HAP-1 (cell line): ENCODE data around the gene MAP2K4.
"Not testable (repeated sequence)": the region's sequence is repeated elsewhere in the genome, so short reads cannot be mapped to it uniquely, and the experiment has no call there.

Source experiments
- DNase-seq, 2 experiments: peaks; one replicate each; pipeline ENCODE4 v3.0.0-alpha.2; 2016 to 2020; ENCODE audit warnings: low spot score in 2 of 2
- H3K27me3 ChIP-seq: fragments of 250-450 bp; sonication (Bioruptor Pico); 2 replicates; pipeline ENCODE4 v1.5.1; 2020; ENCODE audit warnings: low read depth, mild to moderate bottlenecking, moderate library complexity
- H3K36me3 ChIP-seq: fragments of 250-450 bp; sonication (Bioruptor Pico); replicated peaks from 2 replicates; pipeline ENCODE4 v1.5.1; 2020; ENCODE audit warnings: mild to moderate bottlenecking
- H3K4me1 ChIP-seq: fragments of 250-450 bp; sonication (Bioruptor Pico); 2 replicates; pipeline ENCODE4 v1.5.1; 2020; ENCODE audit warnings: mild to moderate bottlenecking
- H3K4me3 ChIP-seq: fragments of 250-450 bp; sonication (Bioruptor Pico); 2 replicates; pipeline ENCODE4 v1.5.1; 2020; ENCODE audit warnings: mild to moderate bottlenecking, moderate library complexity
- H3K9me3 ChIP-seq: fragments of 250-450 bp; sonication (Bioruptor Pico); 2 replicates; pipeline ENCODE4 v1.5.1; 2020; ENCODE audit warnings: mild to moderate bottlenecking, moderate library complexity
- in situ Hi-C: fragments of 300-500 bp; cut with MboI; formaldehyde crosslinking; loops from 3 replicates; pipeline ENCODE4 v1.14.3; 2020; ENCODE audit warnings: low sequenced_read_pairs, inconsistent platforms, mixed read lengths

MAP2K4 gene

DNA sequence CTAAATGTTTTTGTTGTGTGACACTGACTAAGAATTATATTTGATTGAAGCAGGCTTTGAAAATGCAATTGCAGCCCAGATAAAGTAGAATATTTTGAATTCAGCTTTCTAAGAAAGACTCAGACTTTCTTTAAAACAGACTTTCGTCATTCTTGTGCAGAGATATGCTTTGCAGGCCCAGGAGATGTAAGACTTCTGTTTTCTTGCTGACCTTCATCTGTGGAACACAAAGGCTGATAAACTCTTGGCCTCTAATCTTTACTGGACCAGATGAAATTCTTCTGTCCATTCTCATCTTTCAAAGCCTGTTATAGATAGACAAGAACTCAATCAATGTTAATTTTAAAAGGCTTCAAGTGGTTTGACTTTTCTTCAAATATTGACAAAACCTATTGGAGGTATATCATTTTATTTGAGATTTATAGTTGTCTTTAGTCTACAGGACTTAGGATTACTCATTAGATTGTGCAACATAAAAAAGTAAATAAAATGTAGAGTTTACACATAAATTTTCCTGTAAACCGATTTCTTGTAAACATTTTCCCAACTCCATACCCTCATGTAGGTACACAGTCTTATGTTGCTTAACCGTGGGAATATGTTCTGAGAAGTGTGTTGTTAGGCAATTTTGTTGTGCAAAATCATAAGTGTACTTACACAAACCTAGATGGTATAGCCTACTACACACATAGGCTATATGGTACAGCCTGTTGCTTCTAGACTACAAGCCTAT is 94.2 kb downstream of the MAP2K4 start:
- no peaks in the 10 kb centered on the region for H3K27me3 ChIP-seq
- no peak overlapping the region for H3K4me3 ChIP-seq
- H3K9me3 ChIP-seq: no peaks in the 10 kb centered on the region
- in situ Hi-C loops: no loop called here
- DNase-seq: no peak
- no peaks in the 10 kb centered on the region for H3K4me1 ChIP-seq
- peaks cover 24% of the 10 kb centered on the region for H3K36me3 ChIP-seq

DNA sequence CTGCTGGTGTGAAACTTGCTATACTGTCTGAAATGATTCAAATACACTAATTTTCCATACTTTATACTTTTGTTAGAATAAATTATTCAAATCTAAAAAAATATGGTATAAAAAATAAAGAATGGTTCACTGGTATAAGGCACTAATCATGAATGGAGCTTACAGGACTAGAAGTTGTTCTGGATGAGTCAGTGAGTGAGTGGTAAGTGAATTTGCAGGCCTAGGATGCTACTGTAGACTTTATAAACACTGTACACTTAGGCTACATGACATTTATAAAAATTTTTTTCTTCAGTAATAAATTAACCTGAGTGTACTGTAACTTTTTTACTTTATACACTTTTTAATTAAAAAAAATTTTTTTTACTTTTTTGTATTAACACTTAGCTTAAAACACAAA is 95.5 kb downstream of the MAP2K4 start:
- DNase-seq: no peak
- Histone ChIP-seq H3K4me3 (no peak overlapping the region), H3K27me3 (no peaks in the 10 kb centered on the region), H3K36me3 (peaks cover 24% of the 10 kb centered on the region), H3K4me1 (no peaks in the 10 kb centered on the region; the same call in 1 of the 2 replicates), H3K9me3 (no peaks in the 10 kb centered on the region)
- in situ Hi-C loops: no loop called here

DNA sequence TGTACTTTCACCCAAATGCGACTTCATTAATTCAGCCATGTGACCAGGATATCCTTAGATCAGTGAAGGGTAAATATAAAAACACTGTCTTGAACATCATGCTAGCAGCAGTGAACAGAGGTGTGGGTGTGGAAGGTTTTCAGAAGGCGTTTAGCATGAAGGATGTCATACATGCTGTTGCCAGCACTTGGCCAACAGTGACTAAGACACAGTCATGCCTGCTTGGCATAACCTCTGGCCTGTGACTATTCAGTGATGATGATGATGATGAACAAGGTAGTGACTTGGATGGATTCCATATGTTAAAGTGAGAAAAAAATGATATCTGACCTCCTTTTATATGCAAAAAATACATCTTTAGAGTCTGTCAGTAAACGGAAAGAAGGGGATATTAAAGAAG is 97.9 kb downstream of the MAP2K4 start:
- in situ Hi-C loops: no loop called here
- Histone ChIP-seq H3K27me3 (no peaks in the 10 kb centered on the region), H3K4me3 (no peak overlapping the region), H3K9me3 (no peaks in the 10 kb centered on the region), H3K36me3 (peaks cover 16% of the 10 kb centered on the region), H3K4me1 (no peaks in the 10 kb centered on the region; the same call in 1 of the 2 replicates)
- no peak for DNase-seq

DNA sequence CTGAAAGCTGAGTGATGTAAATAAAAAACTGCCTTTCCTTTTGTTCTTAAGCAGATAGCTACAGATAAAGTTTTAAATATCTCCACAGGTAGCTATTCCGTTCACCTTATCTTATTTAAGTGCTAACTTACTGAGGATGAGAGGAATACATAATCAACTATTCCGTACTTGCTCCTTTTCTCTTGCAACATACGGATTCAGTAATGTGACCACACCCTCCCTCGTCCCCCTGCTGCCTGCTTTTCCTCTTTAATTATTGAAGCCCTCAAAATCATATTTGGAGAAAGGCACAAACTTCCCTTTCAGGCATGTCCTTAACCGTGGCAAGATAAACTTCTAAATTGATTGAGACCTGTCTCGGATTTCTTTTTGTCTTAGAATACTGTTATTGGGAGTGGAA is 101.4 kb downstream of the MAP2K4 start:
- H3K4me1 ChIP-seq: no peaks in the 10 kb centered on the region; the same call in 1 of the 2 replicates
- H3K36me3 ChIP-seq: peaks cover 4% of the 10 kb centered on the region; the same call in 1 of the 2 replicates
- no peak for DNase-seq
- H3K9me3 ChIP-seq: no peaks in the 10 kb centered on the region
- no peak overlapping the region for H3K4me3 ChIP-seq
- H3K27me3 ChIP-seq: no peaks in the 10 kb centered on the region
- in situ Hi-C loops: no loop called here

DNA sequence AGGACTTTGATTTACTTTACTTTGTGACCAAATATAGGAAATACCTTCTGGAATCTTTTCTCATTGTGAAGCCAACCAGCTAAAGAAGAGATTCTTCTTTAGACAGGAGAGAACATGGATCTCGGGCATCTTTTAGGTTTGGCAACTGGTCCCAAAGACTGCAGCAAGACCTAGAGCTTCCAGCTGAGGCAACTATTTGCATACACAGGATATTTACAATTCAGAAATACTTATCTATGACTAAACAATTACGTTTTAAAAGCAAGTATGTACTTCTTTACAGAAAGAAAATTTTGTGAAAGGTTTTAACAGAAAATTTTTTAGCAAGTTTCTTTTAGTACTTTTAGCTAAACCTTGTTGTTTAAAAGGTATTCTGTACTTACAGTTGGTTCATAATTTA is 106.5 kb downstream of the MAP2K4 start:
- Histone ChIP-seq H3K9me3 (no peaks in the 10 kb centered on the region), H3K4me3 (no peak overlapping the region), H3K36me3 (peaks cover 20% of the 10 kb centered on the region), H3K27me3 (no peaks in the 10 kb centered on the region), H3K4me1 (no peaks in the 10 kb centered on the region)
- no peak for DNase-seq
- in situ Hi-C loops: no loop called here

DNA sequence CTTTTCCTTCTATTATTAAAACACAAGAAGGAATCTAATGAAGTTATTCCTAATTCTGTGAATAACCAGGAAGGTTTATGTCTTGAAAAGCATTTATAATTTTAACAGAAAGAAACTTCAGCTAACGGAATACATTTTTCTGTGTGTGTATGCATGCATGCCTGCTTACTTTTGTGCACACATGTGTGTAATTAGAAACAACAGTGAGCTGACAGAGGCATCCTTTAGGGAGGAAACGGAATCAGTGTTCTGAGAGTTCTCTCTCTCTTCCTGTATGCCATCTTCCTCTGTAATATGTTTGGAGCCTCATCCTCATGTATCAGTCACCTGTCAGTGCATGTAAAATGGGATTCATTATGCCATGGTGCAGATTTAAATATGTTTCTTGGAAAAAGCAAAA is 107.0 kb downstream of the MAP2K4 start:
- H3K36me3 ChIP-seq: peaks cover 20% of the 10 kb centered on the region
- in situ Hi-C loops: no loop called here
- no peak for DNase-seq
- H3K4me1 ChIP-seq: no peaks in the 10 kb centered on the region
- H3K4me3 ChIP-seq: no peak overlapping the region
- no peaks in the 10 kb centered on the region for H3K9me3 ChIP-seq
- no peaks in the 10 kb centered on the region for H3K27me3 ChIP-seq

DNA sequence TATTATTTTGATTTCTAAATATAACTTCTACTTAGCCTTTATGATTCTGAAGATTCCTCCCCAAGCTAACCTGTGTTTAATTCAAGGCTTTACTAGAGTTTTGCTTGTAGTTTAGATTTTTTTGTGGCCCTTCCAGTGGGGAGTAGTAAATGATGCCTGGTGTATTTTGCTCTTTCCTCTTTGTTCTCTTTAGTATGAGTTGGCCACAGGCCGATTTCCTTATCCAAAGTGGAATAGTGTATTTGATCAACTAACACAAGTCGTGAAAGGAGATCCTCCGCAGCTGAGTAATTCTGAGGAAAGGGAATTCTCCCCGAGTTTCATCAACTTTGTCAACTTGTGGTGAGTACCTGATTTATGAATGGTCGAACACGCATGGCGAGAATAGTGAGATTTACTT is 108.3 kb downstream of the MAP2K4 start:
- Histone ChIP-seq H3K27me3 (no peaks in the 10 kb centered on the region), H3K9me3 (no peaks in the 10 kb centered on the region), H3K4me1 (no peaks in the 10 kb centered on the region), H3K36me3 (peaks cover 20% of the 10 kb centered on the region), H3K4me3 (no peak overlapping the region)
- DNase-seq: no peak
- in situ Hi-C loops: no loop called here

DNA sequence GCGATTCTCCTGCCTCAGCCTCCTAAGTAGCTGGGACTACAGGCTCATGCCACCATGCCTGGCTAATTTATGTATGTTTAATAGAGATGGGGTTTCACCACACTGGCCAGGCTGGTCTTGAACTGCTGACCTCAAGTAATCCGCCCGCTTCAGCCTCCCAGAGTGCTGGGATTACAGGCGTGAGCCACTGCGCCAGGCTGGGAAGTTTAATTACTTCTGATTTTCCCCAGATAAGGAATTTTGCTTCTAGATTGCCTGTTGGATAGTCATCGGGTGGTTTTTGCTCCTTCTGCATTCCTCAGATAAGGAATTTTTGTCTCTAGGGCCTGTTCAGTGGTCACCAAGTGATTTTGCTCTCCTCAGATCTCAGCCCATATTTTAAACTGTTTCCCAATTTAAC is 112.5 kb downstream of the MAP2K4 start:
- no peaks in the 10 kb centered on the region for H3K9me3 ChIP-seq
- DNase-seq: no peak
- no peaks in the 10 kb centered on the region for H3K27me3 ChIP-seq
- H3K4me3 ChIP-seq: no peak overlapping the region
- peaks cover 19% of the 10 kb centered on the region for H3K36me3 ChIP-seq
- no peaks in the 10 kb centered on the region for H3K4me1 ChIP-seq
- in situ Hi-C loops: no loop called here

DNA sequence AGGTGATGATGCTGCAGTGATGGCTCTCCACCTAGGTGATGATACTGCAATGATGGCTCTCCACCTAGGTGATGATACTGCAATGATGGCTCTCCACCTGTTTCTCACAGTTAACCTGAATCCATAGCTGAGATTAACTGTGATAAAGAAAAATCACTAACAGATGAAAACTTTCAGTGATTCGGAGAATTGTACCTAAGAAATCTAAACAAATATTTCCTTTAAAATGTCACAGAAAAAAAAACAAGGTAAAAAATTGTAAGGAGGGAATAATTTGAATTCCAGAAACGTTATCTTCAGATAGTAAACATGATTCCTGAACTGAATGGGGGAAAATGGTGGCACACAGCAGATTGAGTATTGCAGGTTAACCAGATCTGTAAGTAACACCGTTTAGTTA is 113.4 kb downstream of the MAP2K4 start:
- no peaks in the 10 kb centered on the region for H3K4me1 ChIP-seq
- no peaks in the 10 kb centered on the region for H3K27me3 ChIP-seq
- H3K36me3 ChIP-seq: peaks cover 13% of the 10 kb centered on the region
- no peak for DNase-seq
- H3K9me3 ChIP-seq: no peaks in the 10 kb centered on the region
- in situ Hi-C loops: no loop called here
- H3K4me3 ChIP-seq: no peak overlapping the region

DNA sequence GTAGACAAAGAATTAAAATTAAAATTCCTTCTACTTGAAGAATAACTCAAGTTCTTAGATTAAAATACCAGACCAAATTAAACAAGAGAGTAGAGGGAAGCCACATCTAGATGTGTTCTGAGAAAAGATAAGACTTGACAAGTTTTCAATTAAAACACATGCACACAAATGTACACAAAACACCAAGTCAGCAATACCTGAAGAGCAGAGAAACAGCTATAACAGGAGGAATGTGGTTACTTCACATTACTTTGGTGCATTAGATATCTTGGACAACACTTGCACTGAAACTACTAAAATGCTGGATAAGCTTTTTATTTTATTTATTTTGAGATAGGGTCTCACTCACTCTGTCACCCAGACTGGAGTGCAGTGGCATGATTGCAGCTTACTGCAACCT is 113.9 kb downstream of the MAP2K4 start:
- H3K27me3 ChIP-seq: no peaks in the 10 kb centered on the region
- H3K4me1 ChIP-seq: no peaks in the 10 kb centered on the region
- no peak overlapping the region for H3K4me3 ChIP-seq
- in situ Hi-C loops: no loop called here
- peaks cover 9% of the 10 kb centered on the region for H3K36me3 ChIP-seq
- DNase-seq: no peak
- H3K9me3 ChIP-seq: no peaks in the 10 kb centered on the region

DNA sequence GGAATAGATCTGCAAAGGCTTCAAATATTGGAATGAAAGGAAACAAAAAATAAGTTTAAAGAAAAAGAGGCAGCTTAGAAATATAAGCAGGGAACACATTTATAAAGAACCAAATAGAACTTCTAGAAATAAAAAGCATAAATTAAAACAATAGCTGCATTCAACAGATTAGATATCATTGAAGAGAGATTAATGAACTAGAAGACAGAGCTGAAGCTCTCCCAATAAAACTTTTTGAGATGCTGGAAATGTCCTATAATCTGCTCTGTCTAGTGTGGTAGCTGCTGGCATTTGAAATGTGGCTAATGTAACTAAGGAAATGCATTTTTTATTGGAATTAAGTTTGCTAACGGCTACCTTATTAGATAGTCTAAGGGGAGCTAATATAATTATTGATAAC is 115.6 kb downstream of the MAP2K4 start:
- Histone ChIP-seq H3K36me3 (peaks cover 9% of the 10 kb centered on the region), H3K27me3 (no peaks in the 10 kb centered on the region)
- in situ Hi-C loops: no loop called here

DNA sequence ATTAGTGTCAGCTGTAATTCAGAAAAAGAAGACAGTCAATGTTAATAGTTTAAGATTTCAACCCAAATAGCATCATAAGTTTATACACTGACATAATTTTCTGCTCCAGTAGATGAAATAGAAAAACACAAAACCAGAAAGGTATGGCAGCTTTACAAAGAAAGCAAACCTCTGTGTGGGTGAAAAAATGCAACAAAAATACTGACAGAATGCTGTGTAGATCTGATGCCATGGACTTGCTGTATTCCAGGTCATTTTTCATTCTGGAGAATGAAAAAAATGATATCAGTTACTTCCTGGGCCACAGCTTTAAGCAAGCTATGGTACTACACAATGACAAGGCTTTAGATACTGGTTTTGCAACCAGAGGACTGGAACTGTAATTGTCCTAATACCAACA is 116.0 kb downstream of the MAP2K4 start:
- in situ Hi-C loops: no loop called here
- Histone ChIP-seq H3K4me1 (no peaks in the 10 kb centered on the region), H3K9me3 (no peaks in the 10 kb centered on the region), H3K27me3 (no peaks in the 10 kb centered on the region), H3K4me3 (no peak overlapping the region), H3K36me3 (peaks cover 9% of the 10 kb centered on the region)
- no peak for DNase-seq

More for the DNA sequence above, 115.6 kb downstream of the MAP2K4 start:
- Histone ChIP-seq H3K4me1 (no peaks in the 10 kb centered on the region), H3K4me3 (no peak overlapping the region), H3K9me3 (no peaks in the 10 kb centered on the region)
- no peak for DNase-seq

DNA sequence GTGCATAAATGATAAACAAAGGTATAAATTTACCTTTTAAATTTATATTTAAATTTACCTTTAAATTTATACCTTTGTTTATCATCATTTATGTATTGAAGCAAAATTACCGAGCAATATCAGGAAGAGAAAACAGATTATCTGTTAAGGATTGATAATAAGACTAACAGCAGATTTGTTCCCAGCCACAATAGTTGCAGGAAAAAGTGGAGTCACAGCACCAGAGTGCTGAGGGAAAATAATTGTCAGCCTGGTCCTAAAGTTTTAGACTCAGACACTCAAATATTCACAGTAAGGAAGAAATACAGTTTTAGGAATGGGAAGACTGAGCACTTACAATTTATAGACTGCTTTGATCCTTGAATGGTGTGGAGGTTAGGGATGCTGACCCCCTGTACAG is 117.2 kb downstream of the MAP2K4 start:
- in situ Hi-C loops: no loop called here
- DNase-seq: no peak

DNA sequence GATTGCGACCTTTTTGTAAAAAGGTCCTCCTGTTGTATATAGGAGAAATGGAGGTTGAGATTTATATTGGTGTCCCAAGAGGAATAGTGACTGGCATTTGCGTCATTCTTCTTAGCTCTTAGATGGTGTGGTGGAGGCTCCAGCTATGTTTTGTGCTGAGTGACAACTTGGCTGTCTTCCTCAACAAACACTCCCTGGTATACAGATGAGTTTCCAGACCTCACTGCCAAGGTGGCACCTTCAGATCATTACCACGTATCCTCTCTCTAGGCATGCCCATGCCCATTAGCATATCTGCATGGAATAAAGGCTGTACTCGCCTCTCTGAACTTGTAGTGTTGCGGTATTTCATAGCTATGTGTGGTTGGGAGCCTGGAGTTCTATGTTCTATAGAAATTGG is 120.0 kb downstream of the MAP2K4 start:
- no peaks in the 10 kb centered on the region for H3K27me3 ChIP-seq
- peaks cover 4% of the 10 kb centered on the region for H3K36me3 ChIP-seq
- H3K4me3 ChIP-seq: no peak overlapping the region
- H3K9me3 ChIP-seq: no peaks in the 10 kb centered on the region
- in situ Hi-C loops: no loop called here
- H3K4me1 ChIP-seq: no peaks in the 10 kb centered on the region
- DNase-seq: no peak

More for the DNA sequence above, 117.2 kb downstream of the MAP2K4 start:
- Histone ChIP-seq H3K27me3 (no peaks in the 10 kb centered on the region), H3K4me3 (no peak overlapping the region), H3K9me3 (no peaks in the 10 kb centered on the region), H3K4me1 (no peaks in the 10 kb centered on the region), H3K36me3 (peaks cover 9% of the 10 kb centered on the region)

DNA sequence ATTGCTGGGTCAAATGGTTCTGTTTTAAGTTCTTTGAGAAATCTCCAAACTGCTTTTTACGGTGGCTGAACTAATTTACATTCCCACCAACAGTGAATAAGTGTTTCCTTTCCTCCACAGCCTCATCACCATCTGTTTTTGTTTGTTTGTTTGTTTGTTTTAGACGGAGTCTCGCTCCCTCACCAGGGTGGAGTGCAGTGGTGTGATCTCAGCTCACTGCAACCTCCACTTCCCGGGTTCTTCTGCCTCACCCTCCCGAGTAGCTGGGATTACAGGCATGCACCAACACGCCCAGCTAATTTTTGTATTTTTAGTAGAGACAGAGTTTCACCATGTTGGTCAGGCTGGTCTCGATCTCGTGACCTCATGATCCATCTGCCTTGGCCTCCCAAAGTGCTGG is 141.5 kb downstream of the MAP2K4 start:
- H3K4me3 ChIP-seq, DNase-seq, H3K36me3 ChIP-seq, H3K4me1 ChIP-seq, H3K9me3 ChIP-seq, in situ Hi-C loops, H3K27me3 ChIP-seq: not testable (repeated sequence)
